Measurements from ENCODE around the gene CCDC81.

- TF ChIP-seq, protein P1, sequence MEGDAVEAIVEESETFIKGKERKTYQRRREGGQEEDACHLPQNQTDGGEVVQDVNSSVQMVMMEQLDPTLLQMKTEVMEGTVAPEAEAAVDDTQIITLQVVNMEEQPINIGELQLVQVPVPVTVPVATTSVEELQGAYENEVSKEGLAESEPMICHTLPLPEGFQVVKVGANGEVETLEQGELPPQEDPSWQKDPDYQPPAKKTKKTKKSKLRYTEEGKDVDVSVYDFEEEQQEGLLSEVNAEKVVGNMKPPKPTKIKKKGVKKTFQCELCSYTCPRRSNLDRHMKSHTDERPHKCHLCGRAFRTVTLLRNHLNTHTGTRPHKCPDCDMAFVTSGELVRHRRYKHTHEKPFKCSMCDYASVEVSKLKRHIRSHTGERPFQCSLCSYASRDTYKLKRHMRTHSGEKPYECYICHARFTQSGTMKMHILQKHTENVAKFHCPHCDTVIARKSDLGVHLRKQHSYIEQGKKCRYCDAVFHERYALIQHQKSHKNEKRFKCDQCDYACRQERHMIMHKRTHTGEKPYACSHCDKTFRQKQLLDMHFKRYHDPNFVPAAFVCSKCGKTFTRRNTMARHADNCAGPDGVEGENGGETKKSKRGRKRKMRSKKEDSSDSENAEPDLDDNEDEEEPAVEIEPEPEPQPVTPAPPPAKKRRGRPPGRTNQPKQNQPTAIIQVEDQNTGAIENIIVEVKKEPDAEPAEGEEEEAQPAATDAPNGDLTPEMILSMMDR (IDR thresholded peaks at IDR 0.05) = no peak
- no peak for TF ChIP-seq POLR2A (IDR thresholded peaks at IDR 0.05)
Observed at GRCh38 chr11:86418106-86418505, 43.4 kb downstream of the CCDC81 start.
